ENCODE measurements around the gene KLHL36. TPM values are rescaled to one million over a fixed set of nuclear protein-coding genes. Genes with fewer than 3 reads are reported as not detected.

The KLHL36 gene
- total RNA-seq, 2 experiments from 2014 or later: 41.0 to 44.0 TPM

GRCh38 chr16:84660973-84661372 is 12.7 kb downstream of the KLHL36 start:
- no peak for TF ChIP-seq CTCF (IDR thresholded peaks at IDR 0.05)
- intact Hi-C loops (cut with micrococcal nuclease): no loop called here
- Mint-ChIP-seq H3K4me3 (no peak overlapping the region), H3K27ac (peak overlapping the region; percentile 20), H3K36me3 (ENCODE audit: low read depth) (peaks cover 53% of the 10 kb centered on the region), H3K9me3 (no peaks in the 10 kb centered on the region), H3K4me1 (ENCODE audit: low read depth) (peaks cover 23% of the 10 kb centered on the region), H3K27me3 (no peaks in the 10 kb centered on the region)
- ChIA-PET CTCF (interaction anchor here (1.3 to 2.1 kb wide), 2 partner anchors 11 to 66 kb away, joined by 3 to 9 read pairs; no protein-coding TSS in a partner anchor), POLR2A (interaction anchor here (1.8 kb wide), 1 partner anchor 40 kb away, joined by 4 read pairs; no protein-coding TSS in a partner anchor)
- no peak for ATAC-seq
- no peak for DNase-seq

- no peak overlapping the region for H3K4me3 Mint-ChIP-seq
- ChIA-PET POLR2A (interaction anchor here (1.8 kb wide), 1 partner anchor 39 kb away, joined by 4 read pairs; no protein-coding TSS in a partner anchor), CTCF (interaction anchor here (1.3 to 2.1 kb wide), 4 partner anchors 11 to 65 kb away, joined by 3 to 10 read pairs (median 6); no protein-coding TSS in a partner anchor)
- H3K27me3 Mint-ChIP-seq: no peaks in the 10 kb centered on the region
- TF ChIP-seq CTCF (IDR thresholded peaks at IDR 0.05): no peak
- peaks cover 19% of the 10 kb centered on the region for H3K4me1 Mint-ChIP-seq (ENCODE audit: low read depth)
- H3K36me3 Mint-ChIP-seq (ENCODE audit: low read depth): peaks cover 54% of the 10 kb centered on the region
- H3K9me3 Mint-ChIP-seq: no peaks in the 10 kb centered on the region
- no peak overlapping the region for H3K27ac Mint-ChIP-seq
- DNase-seq (no peak), ATAC-seq (no peak)
- intact Hi-C loops (cut with micrococcal nuclease): no loop called here
Measured at GRCh38 chr16:84661418-84662060, 13.2 kb downstream of the KLHL36 start.

GRCh38 chr16:84662471-84662870 is 14.2 kb downstream of the KLHL36 start:
- intact Hi-C loops (cut with micrococcal nuclease): no loop called here
- CTCF ChIA-PET: interaction anchor here (1.5 to 3.1 kb wide), 5 partner anchors 10 to 76 kb away, joined by 4 to 25 read pairs (median 10); no protein-coding TSS in a partner anchor
- ATAC-seq: no peak
- H3K36me3 Mint-ChIP-seq (ENCODE audit: low read depth): peaks cover 45% of the 10 kb centered on the region
- H3K9me3 Mint-ChIP-seq: no peaks in the 10 kb centered on the region
- H3K27me3 Mint-ChIP-seq: no peaks in the 10 kb centered on the region
- H3K4me3 Mint-ChIP-seq: no peak overlapping the region
- no peak for DNase-seq
- POLR2A ChIA-PET: interaction anchor here (0.6 to 2.1 kb wide), 3 partner anchors 38 to 63 kb away, joined by 3 to 6 read pairs (median 4); no protein-coding TSS in a partner anchor
- H3K27ac Mint-ChIP-seq: no peak overlapping the region
- H3K4me1 Mint-ChIP-seq (ENCODE audit: low read depth): peaks cover 14% of the 10 kb centered on the region
- no peak for TF ChIP-seq CTCF (IDR thresholded peaks at IDR 0.05)

- intact Hi-C loops (cut with micrococcal nuclease): no loop called here
- H3K36me3 Mint-ChIP-seq (ENCODE audit: low read depth): peaks cover 35% of the 10 kb centered on the region
Measured at GRCh38 chr16:84663433-84664101, 15.3 kb downstream of the KLHL36 start.

More at GRCh38 chr16:84663433-84664101, 15.3 kb downstream of the KLHL36 start:
- Mint-ChIP-seq H3K27ac (no peak overlapping the region), H3K4me3 (no peak overlapping the region), H3K27me3 (no peaks in the 10 kb centered on the region), H3K9me3 (no peaks in the 10 kb centered on the region), H3K4me1 (ENCODE audit: low read depth) (peaks cover 8% of the 10 kb centered on the region)
- ATAC-seq: no peak
- no peak for TF ChIP-seq CTCF (IDR thresholded peaks at IDR 0.05)
- ChIA-PET POLR2A (interaction anchor here (0.9 to 2.1 kb wide), 2 partner anchors 37 to 62 kb away, joined by 3 to 6 read pairs; no protein-coding TSS in a partner anchor), CTCF (interaction anchor here (1.1 to 3.1 kb wide), 5 partner anchors 9 to 308 kb away, joined by 4 to 25 read pairs (median 13); no protein-coding TSS in a partner anchor)
- no peak for DNase-seq
